DND-41 (cell line): ENCODE data around the gene PLD1.

ENCODE experiments used
- ATAC-seq: fragments of 200-7000 bp; cut with Tn5 transposase; 3 replicates; pipeline ENCODE4 v1.9.1; 2021; ENCODE audit warnings: low read depth; ENCODE audit not compliant: insufficient read depth
- DNase-seq: peaks from one replicate; pipeline ENCODE4 v3.0.0-alpha.2; 2020
- H2AFZ ChIP-seq: 2 replicates; pipeline ENCODE4 v1.6.0; 2012; ENCODE audit warnings: low read depth, low read length
- H3K27ac ChIP-seq: 2 replicates; pipeline ENCODE4 v1.5.1; 2012; ENCODE audit warnings: low read length, inconsistent platforms
- H3K27me3 ChIP-seq: fragments of 200-600 bp; sonication (generic); 2 replicates; pipeline ENCODE4 v1.6.0; 2012; ENCODE audit warnings: low read length, mild to moderate bottlenecking, inconsistent platforms; ENCODE audit not compliant: insufficient read depth, poor library complexity
- H3K36me3 ChIP-seq: 2 replicates; pipeline ENCODE4 v1.5.1; 2012; ENCODE audit warnings: low read length, inconsistent platforms; ENCODE audit not compliant: insufficient read depth
- H3K4me1 ChIP-seq: 2 replicates; pipeline ENCODE4 v1.5.1; 2012; ENCODE audit warnings: mild to moderate bottlenecking, low read length; ENCODE audit not compliant: insufficient read depth
- H3K4me2 ChIP-seq: 2 replicates; pipeline ENCODE4 v1.6.0; 2012; ENCODE audit warnings: mild to moderate bottlenecking, moderate library complexity, low read length, inconsistent platforms; ENCODE audit not compliant: insufficient read depth
- H3K4me3 ChIP-seq, 2 experiments: fragments of 200-600 bp in 1 of 2; shearing (Covaris generic) in 1 of 2; 2 replicates each; pipeline ENCODE4 v1.5.1; 2012 to 2016; ENCODE audit warnings: inconsistent platforms in 2 of 2, low read length in 2 of 2, mild to moderate bottlenecking in 2 of 2, low read depth in 1 of 2, moderate library complexity in 1 of 2
- H3K79me2 ChIP-seq: 2 replicates; pipeline ENCODE4 v1.6.0; 2012; ENCODE audit warnings: low read length, inconsistent platforms; ENCODE audit not compliant: insufficient read depth
- H3K9ac ChIP-seq: 2 replicates; pipeline ENCODE4 v1.6.0; 2012; ENCODE audit warnings: low read depth, mild to moderate bottlenecking, inconsistent platforms, low read length, moderate library complexity
- H3K9me3 ChIP-seq: 2 replicates; pipeline ENCODE4 v1.5.1; 2012; ENCODE audit warnings: low read length, moderate library complexity, mild to moderate bottlenecking, inconsistent platforms; ENCODE audit not compliant: insufficient read depth, severe bottlenecking
- H4K20me1 ChIP-seq: 2 replicates; pipeline ENCODE4 v1.6.0; 2012; ENCODE audit warnings: low read length; ENCODE audit not compliant: insufficient read depth
- CTCF ChIP-seq: IDR thresholded peaks from 2 replicates; pipeline ENCODE4 v1.5.1; 2012; ENCODE audit warnings: borderline replicate concordance, low read length, moderate library complexity, mild to moderate bottlenecking; ENCODE audit not compliant: poor library complexity, severe bottlenecking; ENCODE audit errors: extremely low read depth
- EZH2 ChIP-seq: IDR thresholded peaks from 3 replicates; pipeline ENCODE4 v1.6.1; 2012; ENCODE audit warnings: borderline replicate concordance, low read depth, mild to moderate bottlenecking, moderate library complexity, low read length, inconsistent platforms; ENCODE audit not compliant: severe bottlenecking

The PLD1 gene

DNA sequence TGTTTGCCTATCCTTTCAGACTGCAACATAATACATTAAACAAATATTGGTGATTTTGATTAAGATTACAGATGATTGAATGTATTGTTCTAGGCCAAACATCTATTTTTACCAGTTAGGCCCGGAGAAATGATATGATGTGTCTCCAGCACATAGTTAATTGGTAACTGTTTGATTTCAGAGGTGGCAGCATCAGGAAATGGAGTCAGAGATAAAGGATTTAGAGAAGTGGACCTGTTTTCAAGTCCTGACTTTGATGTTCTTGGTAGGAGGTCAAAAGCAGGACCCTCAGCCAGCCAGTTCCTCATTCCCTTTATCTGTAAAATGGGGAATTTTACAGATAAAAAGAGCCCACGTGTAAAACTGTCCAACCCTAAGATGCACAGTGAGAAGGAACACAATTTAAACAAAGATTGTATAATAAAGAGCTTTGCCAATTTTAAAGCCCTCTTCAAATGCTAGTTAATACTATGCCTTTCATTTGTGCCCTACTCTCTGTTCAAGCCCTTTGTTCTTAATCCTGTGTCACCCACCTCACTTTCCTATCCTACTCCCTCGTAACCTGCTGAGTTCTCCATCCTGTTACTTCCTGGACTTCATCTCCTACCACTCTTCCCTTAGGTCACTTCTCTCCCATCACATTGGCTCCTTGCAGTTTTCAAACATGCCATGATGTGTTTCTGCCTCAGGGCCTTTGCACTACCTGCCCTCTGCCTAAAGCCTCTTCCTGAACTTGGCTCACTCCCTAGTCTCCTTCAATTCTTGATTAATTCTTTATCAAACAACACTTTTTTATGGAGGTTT lies 35.4 kb upstream of the PLD1 start:
- Histone ChIP-seq H3K9me3 (no peaks in the 10 kb centered on the region), H2AFZ (no peak overlapping the region), H3K36me3 (no peaks in the 10 kb centered on the region), H3K4me3 (no peak overlapping the region), H3K4me2 (no peak overlapping the region), H3K4me1 (no peaks in the 10 kb centered on the region), H3K27me3 (peaks cover 12% of the 10 kb centered on the region), H3K27ac (no peak overlapping the region), H3K79me2 (no peaks in the 10 kb centered on the region), H3K9ac (no peak overlapping the region), H4K20me1 (no peaks in the 10 kb centered on the region)
- TF ChIP-seq EZH2 (no peak), CTCF (no peak)
- ATAC-seq (no peak), DNase-seq (no peak)

- H3K4me1 ChIP-seq: no peaks in the 10 kb centered on the region
Observed at GRCh38 chr3:171844873-171845272, 34.6 kb upstream of the PLD1 start.

GRCh38 chr3:171842864-171843518 lies 32.7 kb upstream of the PLD1 start, which contains the start of gene TMEM212:
TSS of gene TMEM212 (plus strand) at chr3:171843349. CDS start at chr3:171843384, 35 bp downstream.
- H3K79me2 ChIP-seq: no peaks in the 10 kb centered on the region
- H3K36me3 ChIP-seq: no peaks in the 10 kb centered on the region
- no peaks in the 10 kb centered on the region for H3K9me3 ChIP-seq
- no peak within 1 kb of the TSS for H3K4me2 ChIP-seq
- H3K27me3 ChIP-seq: peaks cover 18% of the 10 kb centered on the region
- TF ChIP-seq CTCF (no peak), EZH2 (no peak)
- no peak within 1 kb of the TSS for H3K9ac ChIP-seq
- no peak within 1 kb of the TSS for H3K27ac ChIP-seq
- no peaks in the 10 kb centered on the region for H3K4me1 ChIP-seq
- H4K20me1 ChIP-seq: no peaks in the 10 kb centered on the region
- no peak within 1 kb of the TSS for H2AFZ ChIP-seq
- DNase-seq (no peak), ATAC-seq (no peak)
- no peak within 1 kb of the TSS for H3K4me3 ChIP-seq

More at GRCh38 chr3:171844873-171845272, 34.6 kb upstream of the PLD1 start:
- Histone ChIP-seq H3K9me3 (no peaks in the 10 kb centered on the region), H4K20me1 (no peaks in the 10 kb centered on the region), H3K36me3 (no peaks in the 10 kb centered on the region), H2AFZ (no peak overlapping the region), H3K4me3 (no peak overlapping the region), H3K27me3 (peaks cover 13% of the 10 kb centered on the region), H3K9ac (no peak overlapping the region), H3K27ac (no peak overlapping the region), H3K4me2 (no peak overlapping the region), H3K79me2 (no peaks in the 10 kb centered on the region)
- ATAC-seq (no peak), DNase-seq (no peak)
- TF ChIP-seq EZH2: no peak
- TF ChIP-seq CTCF: no peak
